Panc1 (cell line): Measurements from ENCODE around the gene CILP2. TPM values are rescaled to one million over a fixed set of nuclear protein-coding genes. Genes with fewer than 3 reads are reported as not detected.

ENCODE experiments used
- ATAC-seq: fragments of 200-7000 bp; cut with Tn5 transposase; 2 replicates; pipeline ENCODE4 v1.9.1; 2020; ENCODE audit warnings: mild to moderate bottlenecking, moderate library complexity
- BruUV-seq: library from RNA; stranded (reverse); fragments of 400-500 nt; replicated peaks from 2 replicates; lab custom pipeline; 2021; lab: Mats Ljungman, UMichigan
- CTCF ChIA-PET: fragments of 300-600 bp; sonication (Branson Sonifier 250); formaldehyde crosslinking; loops from one replicate; lab custom pipeline; 2022; ENCODE audit warnings: antibody characterized with exemption; lab: Charles Lee
- POLR2A ChIA-PET: fragments of 300-600 bp; sonication (Branson Sonifier 250); formaldehyde crosslinking; loops from one replicate; lab custom pipeline; 2022; ENCODE audit warnings: antibody characterized with exemption; lab: Charles Lee
- DNase-seq: peaks from one replicate; pipeline ENCODE4 v3.0.0-alpha.2; 2010; ENCODE audit warnings: low read depth, low spot score
- H3K27ac ChIP-seq: 2 replicates; pipeline ENCODE4 v1.5.1; 2011; ENCODE audit warnings: mild to moderate bottlenecking, low read length, inconsistent platforms
- H3K27me3 ChIP-seq: fragments of 200-500 bp; sonication (Bioruptor generic); 2 replicates; pipeline ENCODE4 v1.6.0; 2014; ENCODE audit warnings: low read length, inconsistent platforms; ENCODE audit not compliant: control insufficient read depth, insufficient read depth
- H3K36me3 ChIP-seq: fragments of 200-500 bp; sonication (Bioruptor generic); 2 replicates; pipeline ENCODE4 v1.5.1; 2014; ENCODE audit warnings: inconsistent platforms, mild to moderate bottlenecking, low read length, moderate library complexity; ENCODE audit not compliant: control insufficient read depth, insufficient read depth
- H3K4me1 ChIP-seq: 2 replicates; pipeline ENCODE4 v1.5.1; 2011; ENCODE audit warnings: inconsistent platforms, mild to moderate bottlenecking, low read length, moderate library complexity; ENCODE audit not compliant: control insufficient read depth, insufficient read depth
- H3K4me3 ChIP-seq, 2 experiments: 2 replicates each; pipeline ENCODE4 v1.5.1; 2011 to 2012; ENCODE audit warnings: low read depth in 2 of 2, low read length in 2 of 2, mild to moderate bottlenecking in 2 of 2, inconsistent platforms in 1 of 2, moderate library complexity in 1 of 2
- H3K9me3 ChIP-seq: fragments of 200-500 bp; sonication (Bioruptor generic); 2 replicates; pipeline ENCODE4 v1.5.1; 2014; ENCODE audit warnings: low read depth, mild to moderate bottlenecking, inconsistent platforms, low read length, moderate library complexity; ENCODE audit not compliant: control insufficient read depth, insufficient read depth
- POLR2AphosphoS5 ChIP-seq: IDR thresholded peaks from 2 replicates; pipeline ENCODE4 v1.6.1; 2012; ENCODE audit warnings: mild to moderate bottlenecking, low read depth, low read length, moderate library complexity
- REST ChIP-seq, 2 experiments: IDR thresholded peaks; 2 replicates each; pipeline ENCODE4 v1.6.1; 2011 to 2012; ENCODE audit warnings: low read depth in 2 of 2, control low read depth in 1 of 2, low read length in 1 of 2, mild to moderate bottlenecking in 1 of 2, moderate library complexity in 1 of 2; ENCODE audit not compliant: insufficient read depth in 1 of 2
- SIN3A ChIP-seq: IDR thresholded peaks from 2 replicates; pipeline ENCODE4 v1.6.1; 2012; ENCODE audit warnings: low read depth, mild to moderate bottlenecking, low read length, moderate library complexity, borderline replicate concordance; ENCODE audit not compliant: insufficient read depth
- TCF7L2 ChIP-seq: IDR thresholded peaks from 2 replicates; pipeline ENCODE4 v1.6.1; 2011; ENCODE audit warnings: mild to moderate bottlenecking, low read depth, low read length, inconsistent platforms
- in situ Hi-C: cut with HindIII; loops from 2 replicates; pipeline ENCODE4 v1.10.0; 2016; ENCODE audit warnings: low sequenced_read_pairs, low pct_unique_long_range_greater_than_20kb
- intact Hi-C: fragments of 100-400 bp; cut with micrococcal nuclease; formaldehyde crosslinking; loops from one replicate; pipeline ENCODE4 v1.10.0; 2022; ENCODE audit not compliant: unreplicated experiment
- total RNA-seq: library from RNA; stranded (reverse); gene quantifications from one replicate; pipeline ENCODE4 v1.2.1, GENCODE V29; 2021; ENCODE audit not compliant: unreplicated experiment
- TF ChIP-seq, protein P1 (sequence below): fragments of 450-650 bp; IDR thresholded peaks from 2 replicates; pipeline ENCODE4 v1.5.1; 2017; ENCODE audit warnings: mild to moderate bottlenecking

CILP2 gene
- total RNA-seq, 1 experiment from 2014 or later: 0.46 TPM

DNA sequence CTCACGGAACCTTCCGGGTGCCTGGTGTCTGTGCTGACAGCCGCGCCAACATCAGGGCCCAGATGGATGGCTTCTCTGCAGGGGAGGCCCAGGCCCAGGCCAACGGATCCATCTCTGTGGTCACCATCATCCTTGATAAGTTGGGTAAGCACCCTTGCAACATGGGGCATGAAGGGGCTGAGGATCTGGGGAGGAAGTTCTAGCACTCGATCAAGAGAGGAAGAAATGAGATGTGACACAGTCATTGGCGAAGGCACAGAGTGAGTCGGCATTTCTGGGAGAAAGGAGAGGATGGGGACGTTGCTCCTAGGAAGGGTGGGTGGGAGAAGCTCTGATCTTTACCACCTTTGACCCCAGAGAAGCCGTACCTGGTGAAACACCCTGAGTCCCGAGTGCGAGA is 4.4 kb downstream of the CILP2 start:
- ChIA-PET CTCF (no interaction called here), POLR2A (no interaction called here)
- Histone ChIP-seq H3K9me3 (no peaks in the 10 kb centered on the region), H3K27ac (no peak overlapping the region), H3K4me1 (no peaks in the 10 kb centered on the region), H3K36me3 (no peaks in the 10 kb centered on the region), H3K27me3 (no peaks in the 10 kb centered on the region), H3K4me3 (no peak overlapping the region)
- BruUV-seq: no TSS peak
- in situ Hi-C loops: no loop called here
- no peak for TF ChIP-seq TCF7L2
- TF ChIP-seq REST (IDR thresholded peaks at IDR 0.05; ENCODE audit: insufficient read depth in 1 of 2, low read depth in 2 of 2, low read length in 1 of 2): no peak
- no peak for TF ChIP-seq SIN3A
- TF ChIP-seq POLR2AphosphoS5: no peak
- TF ChIP-seq, protein P1, sequence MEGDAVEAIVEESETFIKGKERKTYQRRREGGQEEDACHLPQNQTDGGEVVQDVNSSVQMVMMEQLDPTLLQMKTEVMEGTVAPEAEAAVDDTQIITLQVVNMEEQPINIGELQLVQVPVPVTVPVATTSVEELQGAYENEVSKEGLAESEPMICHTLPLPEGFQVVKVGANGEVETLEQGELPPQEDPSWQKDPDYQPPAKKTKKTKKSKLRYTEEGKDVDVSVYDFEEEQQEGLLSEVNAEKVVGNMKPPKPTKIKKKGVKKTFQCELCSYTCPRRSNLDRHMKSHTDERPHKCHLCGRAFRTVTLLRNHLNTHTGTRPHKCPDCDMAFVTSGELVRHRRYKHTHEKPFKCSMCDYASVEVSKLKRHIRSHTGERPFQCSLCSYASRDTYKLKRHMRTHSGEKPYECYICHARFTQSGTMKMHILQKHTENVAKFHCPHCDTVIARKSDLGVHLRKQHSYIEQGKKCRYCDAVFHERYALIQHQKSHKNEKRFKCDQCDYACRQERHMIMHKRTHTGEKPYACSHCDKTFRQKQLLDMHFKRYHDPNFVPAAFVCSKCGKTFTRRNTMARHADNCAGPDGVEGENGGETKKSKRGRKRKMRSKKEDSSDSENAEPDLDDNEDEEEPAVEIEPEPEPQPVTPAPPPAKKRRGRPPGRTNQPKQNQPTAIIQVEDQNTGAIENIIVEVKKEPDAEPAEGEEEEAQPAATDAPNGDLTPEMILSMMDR: no peak
- DNase-seq (no peak), ATAC-seq (no peak)
- intact Hi-C loops: no loop called here

DNA sequence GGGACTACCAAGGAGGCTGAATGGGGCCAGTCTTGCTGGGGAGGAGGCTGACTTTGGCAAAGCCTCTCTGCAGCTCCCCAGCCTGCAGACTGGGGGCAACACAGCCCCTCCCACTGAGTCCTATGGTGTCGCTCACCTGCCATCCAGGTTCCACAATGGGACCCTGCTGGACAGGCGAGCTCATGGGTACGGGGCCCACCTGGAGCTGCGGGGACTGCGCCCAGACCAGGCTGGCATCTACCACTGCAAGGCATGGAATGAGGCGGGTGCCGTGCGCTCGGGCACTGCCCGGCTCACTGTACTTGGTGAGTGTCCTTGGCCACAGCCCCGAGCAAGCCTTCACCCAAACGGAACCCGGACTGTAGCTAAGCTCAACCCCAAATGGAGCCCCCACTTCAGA is 5.0 kb downstream of the CILP2 start:
- no peaks in the 10 kb centered on the region for H3K36me3 ChIP-seq
- ATAC-seq (no peak), DNase-seq (no peak)
- ChIA-PET CTCF (interaction anchor here (0.7 kb wide), 1 partner anchor 8 kb away, joined by 3 read pairs; no protein-coding TSS in a partner anchor), POLR2A (no interaction called here)
- no peak overlapping the region for H3K27ac ChIP-seq
- H3K4me3 ChIP-seq: no peak overlapping the region
- H3K4me1 ChIP-seq: no peaks in the 10 kb centered on the region
- BruUV-seq: no TSS peak
- intact Hi-C loops (no loop called here), in situ Hi-C loops (no loop called here)
- H3K9me3 ChIP-seq: no peaks in the 10 kb centered on the region
- H3K27me3 ChIP-seq: no peaks in the 10 kb centered on the region
- TF ChIP-seq POLR2AphosphoS5 (no peak), TCF7L2 (no peak), SIN3A (no peak), REST (IDR thresholded peaks at IDR 0.05; ENCODE audit: insufficient read depth in 1 of 2, low read depth in 2 of 2, low read length in 1 of 2) (no peak)
- TF ChIP-seq, protein P1: no peak
